HG03460 (cell line): ENCODE data around the gene PHTF2.
"Not testable (repeated sequence)": the region's sequence is repeated elsewhere in the genome, so short reads cannot be mapped to it uniquely, and the experiment has no call there.

Source experiments
- ATAC-seq: cut with Tn5 transposase; IDR thresholded peaks from one replicate; pipeline ENCODE4 v1.9.1; 2021; ENCODE audit not compliant: unreplicated experiment

The PHTF2 gene

GRCh38 chr7:77983973-77984372, 185.4 kb downstream of the PHTF2 start:
- ATAC-seq = no peak

GRCh38 chr7:77985232-77985973, 186.8 kb downstream of the PHTF2 start:
- ATAC-seq = no peak

- no peak for ATAC-seq
Observed at GRCh38 chr7:77985974-77986339, 187.4 kb downstream of the PHTF2 start.

DNA sequence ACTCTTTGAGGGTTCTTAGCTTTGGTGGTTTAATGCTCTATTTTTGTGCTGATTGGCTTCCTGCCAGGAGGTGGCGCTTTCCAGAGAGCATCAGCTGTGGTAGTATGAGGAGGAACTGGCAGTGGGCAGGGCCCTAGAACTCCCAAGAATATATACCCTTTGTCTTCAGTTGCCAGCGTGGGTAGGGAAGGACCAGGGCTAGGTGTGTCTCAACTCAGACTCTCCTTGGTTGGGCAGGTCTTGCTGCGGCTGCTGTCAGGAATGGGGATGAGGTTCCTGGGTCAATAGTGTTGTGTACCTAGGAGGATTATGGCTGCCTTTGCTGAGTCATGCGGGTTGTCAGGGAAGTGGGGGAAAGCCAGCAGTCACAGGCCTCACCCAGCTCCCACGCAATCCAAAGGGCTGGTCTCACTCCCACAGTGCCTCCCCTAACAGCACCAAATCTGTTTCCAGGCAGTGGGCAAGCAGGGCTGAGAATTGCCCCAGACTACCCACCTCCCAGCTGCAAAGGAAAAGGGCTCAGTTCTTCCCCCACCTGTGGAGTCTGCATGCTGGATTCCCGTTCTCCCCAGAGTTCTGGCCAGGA, 191.5 kb downstream of the PHTF2 start:
- ATAC-seq = no peak

DNA sequence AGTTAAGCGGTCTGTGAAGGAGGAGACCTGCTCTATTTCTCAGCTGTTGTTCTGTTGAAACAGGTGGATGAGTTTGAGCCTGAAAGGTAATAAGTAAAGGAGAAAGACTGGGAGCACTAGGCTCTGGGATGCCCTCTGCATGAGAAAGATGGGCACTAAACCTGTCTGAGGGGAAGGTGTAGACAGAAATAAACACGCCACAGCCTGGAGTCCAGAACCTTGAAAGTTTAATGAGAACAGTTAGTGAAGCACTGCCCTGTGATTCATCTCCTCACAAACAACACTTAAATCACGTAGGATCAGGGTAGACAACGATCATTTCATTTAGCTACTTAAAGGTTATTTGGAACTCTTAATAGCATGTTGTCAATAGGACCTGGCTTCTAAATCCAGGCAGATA, 193.1 kb downstream of the PHTF2 start:
- ATAC-seq = no peak

DNA sequence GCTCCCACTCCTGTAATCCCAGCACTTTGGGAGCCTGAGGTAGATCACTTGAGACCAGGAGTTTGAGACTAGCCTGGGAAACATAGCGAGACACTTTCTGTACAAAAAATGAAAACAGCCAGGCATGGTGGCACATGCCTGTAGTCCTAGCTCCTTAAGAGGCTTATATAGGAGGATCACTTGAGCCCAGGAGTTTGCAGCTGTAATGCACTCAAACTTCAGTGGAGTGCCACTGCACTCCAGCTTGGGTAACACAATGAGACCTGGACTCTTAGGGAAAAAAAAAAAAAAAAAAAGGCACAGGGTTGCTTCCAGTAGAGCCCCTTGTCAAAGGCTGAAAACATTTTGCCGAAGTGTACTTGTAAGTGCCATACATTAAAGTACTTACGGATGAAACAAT, 195.3 kb downstream of the PHTF2 start:
- ATAC-seq = no peak

DNA sequence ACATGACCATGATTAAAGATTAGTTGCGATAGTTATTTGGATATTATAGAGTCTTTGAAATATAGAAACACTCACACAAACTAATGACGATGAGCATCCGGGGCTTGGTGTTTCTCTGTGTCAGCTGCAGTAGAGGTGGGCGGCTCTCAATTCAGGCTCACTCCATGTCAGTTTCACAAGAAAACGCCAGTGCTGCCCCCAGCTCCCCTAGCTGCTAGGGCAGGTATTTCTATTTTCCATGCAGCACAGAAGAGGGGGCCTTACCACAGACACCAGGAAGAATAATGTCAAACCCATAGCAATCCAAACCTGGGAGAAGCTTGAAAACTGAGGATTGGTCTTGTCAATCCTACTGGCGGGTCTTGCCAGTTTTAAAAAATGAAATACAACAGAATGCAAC, 197.1 kb downstream of the PHTF2 start:
- ATAC-seq = no peak

GRCh38 chr7:77999168-77999567, 200.6 kb downstream of the PHTF2 start:
- ATAC-seq = not testable (repeated sequence)

DNA sequence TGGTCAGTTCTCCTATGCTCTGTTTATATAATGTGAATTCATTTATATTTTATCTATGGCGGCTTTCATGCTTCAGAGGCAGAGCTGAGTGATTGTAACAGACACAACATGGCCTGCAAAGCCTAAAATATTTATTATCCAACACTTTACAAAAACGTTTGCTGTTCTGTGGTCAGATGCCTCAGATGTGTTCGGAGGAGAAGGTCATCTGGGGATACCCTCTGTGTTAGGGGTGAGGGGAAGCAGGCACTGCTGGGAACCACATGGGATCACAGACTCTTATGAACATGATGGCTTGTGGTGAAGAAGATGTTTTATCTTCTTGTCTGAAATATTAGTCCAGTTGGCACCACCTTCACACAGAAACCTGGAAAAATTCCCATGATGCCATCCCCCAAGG, 203.4 kb downstream of the PHTF2 start:
- ATAC-seq = no peak

DNA sequence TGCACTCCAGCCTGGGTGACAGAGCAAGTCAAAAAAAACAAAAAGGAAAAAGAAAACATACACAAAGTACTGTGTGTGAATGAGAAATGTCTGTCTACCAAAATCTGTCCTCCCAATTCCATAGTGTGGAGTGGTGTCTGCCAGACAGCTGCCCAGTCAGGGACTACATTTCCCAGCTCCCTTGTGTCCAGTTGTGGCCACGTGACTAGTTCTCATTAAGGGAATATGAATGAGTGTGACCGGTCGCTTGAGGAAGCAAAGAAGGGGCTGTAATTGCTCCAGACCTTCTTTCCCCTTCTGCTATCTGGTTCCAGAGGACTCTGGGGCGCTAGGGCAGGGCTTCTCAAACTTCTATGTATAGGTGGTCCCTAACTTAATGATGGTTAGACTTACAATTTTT, 204.1 kb downstream of the PHTF2 start:
- ATAC-seq = no peak

GRCh38 chr7:78006063-78006755, 207.6 kb downstream of the PHTF2 start:
- no peak for ATAC-seq
